Common myeloid progenitor, CD34-positive (primary cell): ENCODE results near the gene WWOX.

ENCODE experiments used
- CTCF ChIA-PET: fragments of 350-600 bp; sonication (Branson Sonifier 250); formaldehyde crosslinking; loops from one replicate; lab custom pipeline; 2021; ENCODE audit warnings: antibody characterized with exemption; lab: Charles Lee
- POLR2A ChIA-PET: fragments of 350-600 bp; sonication (Branson Sonifier 250); formaldehyde crosslinking; loops from one replicate; lab custom pipeline; 2021; ENCODE audit warnings: antibody characterized with exemption; lab: Charles Lee
- DNase-seq, 3 donors: peaks; one replicate each; pipeline versions ENCODE4 v3.0.0 to v3.0.0-alpha.2; 2013
- H3K27ac ChIP-seq, 2 experiments: 1 replicate in 1 of 2; 2 replicates in 1 of 2; pipeline ENCODE4 v1.7.0; 2013; ENCODE audit warnings: inconsistent platforms in 2 of 2, low read length in 2 of 2, mild to moderate bottlenecking in 2 of 2, low read depth in 1 of 2, moderate library complexity in 1 of 2; ENCODE audit not compliant: severe bottlenecking in 2 of 2, insufficient read depth in 1 of 2, poor library complexity in 1 of 2
- H3K27me3 ChIP-seq, 5 experiments: replicated peaks in 2 of 5; 1 replicate in 3 of 5; 2 replicates in 2 of 5; pipeline versions ENCODE4 v1.6.1 to v1.7.0; 2013; ENCODE audit warnings: low read length in 4 of 5, mild to moderate bottlenecking in 2 of 5, moderate library complexity in 2 of 5, inconsistent platforms in 1 of 5; ENCODE audit not compliant: insufficient read depth in 5 of 5, control insufficient read depth in 4 of 5
- H3K36me3 ChIP-seq, 4 experiments: 1 replicate in 2 of 4; 2 replicates in 2 of 4; pipeline versions ENCODE4 v1.6.1 to v1.7.0; 2013; ENCODE audit warnings: low read length in 3 of 4, control low read depth in 1 of 4, mild to moderate bottlenecking in 1 of 4; ENCODE audit not compliant: control insufficient read depth in 4 of 4, insufficient read depth in 4 of 4
- H3K4me1 ChIP-seq, 4 experiments: 1 replicate in 3 of 4; 2 replicates in 1 of 4; pipeline versions ENCODE4 v1.6.1 to v1.7.1; 2013; ENCODE audit warnings: low read length in 3 of 4, mild to moderate bottlenecking in 3 of 4, control low read depth in 1 of 4, inconsistent platforms in 1 of 4, moderate library complexity in 1 of 4; ENCODE audit not compliant: control insufficient read depth in 4 of 4, insufficient read depth in 4 of 4; ENCODE audit errors: control extremely low read depth in 1 of 4
- H3K4me3 ChIP-seq, 7 experiments: 1 replicate in 4 of 7; 2 replicates in 3 of 7; pipeline versions ENCODE4 v1.5.1 to v1.7.0; 2013; ENCODE audit warnings: mild to moderate bottlenecking in 7 of 7, low read length in 6 of 7, moderate library complexity in 6 of 7, inconsistent platforms in 2 of 7, low read depth in 2 of 7, control low read depth in 1 of 7; ENCODE audit not compliant: insufficient read depth in 4 of 7, control insufficient read depth in 1 of 7; ENCODE audit errors: extremely low read depth in 1 of 7
- H3K9me3 ChIP-seq, 5 experiments: 1 replicate in 4 of 5; 2 replicates in 1 of 5; pipeline versions ENCODE4 v1.6.1 to v1.7.1; 2013; ENCODE audit warnings: low read length in 4 of 5, mild to moderate bottlenecking in 2 of 5, inconsistent platforms in 1 of 5, low read depth in 1 of 5, moderate library complexity in 1 of 5; ENCODE audit not compliant: control insufficient read depth in 4 of 5, insufficient read depth in 2 of 5; ENCODE audit errors: control extremely low read depth in 1 of 5
- WGBS: methylation state at CpG from one replicate; pipeline ENCODE4 v1.1.5; 2013; ENCODE audit not compliant: insufficient coverage; 5-methylcytosine and 5-hydroxymethylcytosine counted together

Gene WWOX

GRCh38 chr16:78290872-78291591, 191.6 kb downstream of the WWOX start:
- Histone ChIP-seq H3K9me3 (no peaks in the 10 kb centered on the region), H3K27me3 (no peaks in the 10 kb centered on the region), H3K27ac (no peak overlapping the region), H3K36me3 (no peaks in the 10 kb centered on the region), H3K4me1 (no peaks in the 10 kb centered on the region), H3K4me3 (no peak overlapping the region)
- 100% methylated on average over 4 of the region's 12 CpGs for WGBS
- ChIA-PET CTCF (no interaction called here), POLR2A (no interaction called here)
- peak in 1 of 3 donors; percentile 8 for DNase-seq

DNA sequence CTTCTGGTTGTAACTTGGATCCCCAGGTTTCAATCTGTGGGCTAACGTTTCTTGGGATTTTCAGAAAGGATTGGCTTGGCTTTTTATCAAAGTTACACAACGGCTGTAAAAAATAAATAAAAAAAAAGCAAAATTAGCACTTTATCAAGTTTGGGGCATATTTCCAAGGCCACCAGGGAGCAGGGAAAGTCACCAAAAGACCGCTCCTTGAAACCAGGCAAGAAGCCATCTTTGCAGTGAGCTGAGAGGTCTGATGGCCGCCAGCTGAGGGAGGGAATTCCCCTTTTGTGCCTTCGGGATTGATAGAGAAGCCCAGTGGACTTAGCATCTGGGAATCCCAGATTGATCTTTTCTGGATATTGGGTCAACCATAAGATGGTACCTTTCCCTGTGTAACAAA, 192.2 kb downstream of the WWOX start:
- 100% methylated on average over 3 of the region's 5 CpGs for WGBS
- no peaks in the 10 kb centered on the region for H3K9me3 ChIP-seq

GRCh38 chr16:78292086-78292843, 192.8 kb downstream of the WWOX start:
- Histone ChIP-seq H3K36me3 (no peaks in the 10 kb centered on the region), H3K27ac (no peak overlapping the region), H3K4me1 (no peaks in the 10 kb centered on the region), H3K9me3 (no peaks in the 10 kb centered on the region), H3K4me3 (no peak overlapping the region), H3K27me3 (no peaks in the 10 kb centered on the region)
- POLR2A ChIA-PET = no interaction called here
- CTCF ChIA-PET = no interaction called here
- DNase-seq = no peak
- WGBS = no CpG with 5 or more reads among the region's 4 CpGs

More for the DNA sequence above, 192.2 kb downstream of the WWOX start:
- no peaks in the 10 kb centered on the region for H3K4me1 ChIP-seq
- CTCF ChIA-PET = no interaction called here
- DNase-seq = no peak
- H3K27me3 ChIP-seq = no peaks in the 10 kb centered on the region
- no peaks in the 10 kb centered on the region for H3K36me3 ChIP-seq
- POLR2A ChIA-PET = no interaction called here
- no peak overlapping the region for H3K4me3 ChIP-seq
- no peak overlapping the region for H3K27ac ChIP-seq

GRCh38 chr16:78292844-78293380, 193.5 kb downstream of the WWOX start:
- ChIA-PET CTCF (no interaction called here), POLR2A (no interaction called here)
- Histone ChIP-seq H3K27ac (no peak overlapping the region), H3K4me1 (no peaks in the 10 kb centered on the region), H3K27me3 (no peaks in the 10 kb centered on the region), H3K36me3 (no peaks in the 10 kb centered on the region), H3K9me3 (no peaks in the 10 kb centered on the region), H3K4me3 (no peak overlapping the region)
- 100% methylated on average over 1 of the region's 1 CpG for WGBS
- no peak for DNase-seq

GRCh38 chr16:78294538-78295225, 195.2 kb downstream of the WWOX start:
- no peak overlapping the region for H3K27ac ChIP-seq
- CTCF ChIA-PET = no interaction called here
- 100% methylated on average over 4 of the region's 4 CpGs for WGBS
- no peaks in the 10 kb centered on the region for H3K36me3 ChIP-seq
- H3K4me1 ChIP-seq = no peaks in the 10 kb centered on the region
- no peak overlapping the region for H3K4me3 ChIP-seq
- POLR2A ChIA-PET = no interaction called here
- no peaks in the 10 kb centered on the region for H3K9me3 ChIP-seq
- H3K27me3 ChIP-seq = no peaks in the 10 kb centered on the region
- no peak for DNase-seq

DNA sequence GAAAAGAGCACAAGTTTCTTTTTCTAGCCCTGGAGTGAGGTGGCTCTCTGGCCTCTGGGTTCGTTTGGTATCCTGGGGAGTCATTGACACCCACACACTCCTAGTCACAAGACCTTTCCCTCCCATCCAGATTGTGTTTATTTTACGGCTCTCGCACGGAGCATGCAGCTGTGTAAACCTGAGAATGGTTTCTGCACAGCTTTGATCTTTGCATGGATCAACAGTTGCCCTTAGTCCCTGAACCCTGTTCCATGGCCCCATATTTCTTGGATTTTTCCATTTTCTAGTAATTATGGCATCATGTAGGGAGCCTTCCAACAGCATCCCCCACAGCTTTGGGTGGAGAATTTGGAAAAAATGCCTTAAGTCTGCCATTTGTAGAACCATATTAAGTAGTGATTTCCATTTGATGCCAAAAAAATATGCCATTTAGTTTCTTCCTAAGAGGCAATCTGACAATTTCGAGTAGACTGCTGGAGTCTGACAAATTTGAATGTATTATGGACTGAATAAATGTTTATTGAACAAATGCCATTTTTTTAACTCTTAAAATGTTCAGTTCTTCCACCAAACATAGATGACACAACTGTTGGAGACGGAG, 197.7 kb downstream of the WWOX start:
- H3K4me3 ChIP-seq = no peak overlapping the region
- CTCF ChIA-PET = interaction anchor here (0.6 kb wide), 1 partner anchor 36 kb away, joined by 4 read pairs; no protein-coding TSS in a partner anchor
- POLR2A ChIA-PET = no interaction called here
- no peak for DNase-seq
- no peaks in the 10 kb centered on the region for H3K4me1 ChIP-seq
- H3K36me3 ChIP-seq = no peaks in the 10 kb centered on the region
- H3K9me3 ChIP-seq = no peaks in the 10 kb centered on the region
- H3K27ac ChIP-seq = no peak overlapping the region
- no peaks in the 10 kb centered on the region for H3K27me3 ChIP-seq
- 75% methylated on average over 4 of the region's 6 CpGs for WGBS
